ENCODE results near the gene SRXN1.
"Not testable (repeated sequence)": the region's sequence is repeated elsewhere in the genome, so short reads cannot be mapped to it uniquely, and the experiment has no call there.

SRXN1 gene

DNA sequence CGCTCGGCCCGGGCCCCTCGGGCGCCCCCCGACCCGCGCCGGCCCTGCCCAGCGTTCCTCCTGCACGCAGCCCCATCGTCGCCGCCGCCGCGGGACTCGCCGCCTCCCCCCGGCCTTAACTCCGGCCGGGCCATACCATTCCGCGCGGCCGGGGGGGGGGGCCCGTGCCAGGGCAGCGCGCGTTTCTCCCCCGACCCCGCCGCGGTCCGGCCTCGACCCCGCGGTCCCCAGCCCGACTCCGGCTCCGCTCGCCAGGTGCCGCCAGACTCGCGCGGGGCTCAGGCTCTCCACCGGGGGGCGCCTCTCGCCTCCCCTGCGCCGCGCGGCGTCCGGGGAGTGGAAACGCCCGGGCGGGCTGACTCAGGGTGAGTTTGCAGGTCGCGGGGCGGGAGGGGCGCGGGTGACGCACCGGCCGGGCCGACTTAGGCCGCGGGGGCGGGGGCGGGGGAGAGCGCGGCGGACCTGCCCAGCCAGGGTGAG lies at the start of gene SRXN1:
Gene SRXN1 (minus strand): TSS at position 91 of the 480 bp plus-strand sequence. CDS start 15 bp downstream, at position 76.
- peak; percentile 64 to 82 for DNase-seq (ENCODE audit: low read depth in 2 of 2)

DNA sequence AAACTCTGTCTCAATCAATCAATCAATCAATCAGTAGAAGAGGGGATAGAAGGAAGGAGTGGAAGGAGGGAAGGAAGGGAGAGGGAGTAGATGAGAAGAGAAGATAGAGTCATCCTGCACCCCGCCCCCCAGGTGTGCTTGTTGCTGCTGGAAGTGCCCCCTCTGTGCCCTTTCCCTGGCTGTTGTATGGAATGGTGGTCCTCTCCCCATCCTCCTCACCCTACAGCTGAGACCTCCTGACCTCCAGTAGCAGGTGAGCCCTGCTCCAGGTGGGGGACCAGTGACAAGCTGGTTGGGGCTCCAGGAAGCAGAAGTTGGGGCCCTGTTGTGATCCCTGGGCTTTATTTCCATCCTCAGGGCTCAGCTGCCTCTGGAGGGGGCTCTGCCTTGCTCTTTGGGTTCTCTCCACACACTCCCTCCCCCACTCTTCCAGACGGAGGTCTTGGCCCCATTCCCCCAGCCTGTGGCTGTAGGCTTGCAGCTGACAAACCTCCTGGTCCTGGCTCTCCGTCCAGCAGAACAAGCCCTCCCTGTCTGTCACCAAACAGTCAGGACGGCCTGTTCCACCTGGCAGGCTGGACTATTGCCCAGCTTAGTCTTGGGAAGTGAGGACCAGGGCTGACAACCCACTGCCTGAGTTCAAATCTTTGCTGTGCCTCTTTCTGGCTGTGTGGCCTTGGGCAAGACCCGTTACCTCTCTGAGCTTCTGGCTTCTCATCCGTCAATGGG lies 48.6 kb upstream of the SRXN1 start:
- no peak for DNase-seq (ENCODE audit: low read depth in 2 of 2)

DNA sequence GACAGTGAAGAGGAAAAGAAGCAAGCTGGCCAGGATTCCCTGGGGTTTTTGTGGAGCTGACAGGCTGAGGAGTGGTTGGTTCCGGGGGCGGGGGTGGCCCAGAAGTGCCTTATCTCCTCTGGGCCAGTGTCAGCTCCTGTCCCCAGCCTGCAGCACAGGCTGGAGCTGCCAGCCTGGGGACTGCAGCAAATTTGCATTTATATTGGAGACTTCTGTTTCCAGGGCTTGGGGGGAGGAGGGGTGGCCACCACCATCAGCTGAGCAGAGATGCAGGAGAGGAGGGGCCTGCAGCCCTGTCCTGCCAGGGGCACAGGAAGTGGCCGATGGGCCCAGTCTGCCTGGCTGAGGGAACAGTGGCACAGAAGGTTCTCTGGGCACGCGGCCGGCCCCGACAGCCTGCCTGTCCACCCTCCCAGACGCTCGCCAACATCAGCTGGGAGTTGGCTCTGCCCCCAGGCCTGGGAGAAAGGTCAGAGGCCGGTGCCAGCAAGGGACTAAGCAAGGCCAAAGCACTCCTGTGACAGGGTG lies 46.9 kb upstream of the SRXN1 start:
- no peak for DNase-seq (ENCODE audit: low read depth in 2 of 2)

DNA sequence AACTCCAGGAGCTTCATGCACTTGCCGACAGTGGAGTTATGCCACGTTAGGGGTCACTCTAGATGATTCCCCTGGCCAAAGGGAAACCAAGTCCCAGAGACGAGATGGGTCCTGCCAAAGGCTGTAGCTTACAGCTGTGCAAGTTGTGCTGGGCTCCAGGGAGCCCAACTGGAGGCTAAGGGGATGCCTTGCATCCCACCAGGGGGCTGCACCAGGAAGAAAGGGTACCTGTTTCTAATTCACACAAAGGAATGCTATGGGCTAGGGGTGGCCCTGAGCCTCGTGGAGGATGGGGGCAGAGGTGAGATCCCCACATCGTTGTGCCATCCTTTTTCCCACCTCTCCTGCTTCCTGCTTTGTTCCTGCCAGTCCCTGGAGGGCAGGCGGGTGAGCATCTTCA lies 46.3 kb upstream of the SRXN1 start:
- DNase-seq (ENCODE audit: low read depth in 2 of 2), result no peak

DNA sequence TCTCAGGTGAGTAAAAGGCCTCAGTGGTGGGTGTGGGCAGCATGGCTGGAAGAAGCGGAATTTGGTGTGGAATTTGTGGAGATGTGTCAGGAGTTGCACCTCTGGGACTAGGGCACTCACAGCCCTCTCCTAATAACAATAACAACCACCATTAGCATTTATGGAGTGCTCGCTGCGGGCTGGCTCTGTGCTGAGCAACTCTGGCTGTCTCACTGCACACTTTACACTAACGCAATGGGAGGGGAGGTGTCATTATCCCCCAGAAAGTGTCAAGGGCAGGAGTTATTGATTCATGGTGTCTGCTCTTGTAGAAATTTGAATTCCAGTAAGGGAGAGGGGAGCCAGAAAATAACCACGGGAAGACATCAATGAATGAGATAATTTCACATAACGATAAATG lies 45.3 kb upstream of the SRXN1 start:
- DNase-seq (ENCODE audit: low read depth in 2 of 2), result no peak

DNA sequence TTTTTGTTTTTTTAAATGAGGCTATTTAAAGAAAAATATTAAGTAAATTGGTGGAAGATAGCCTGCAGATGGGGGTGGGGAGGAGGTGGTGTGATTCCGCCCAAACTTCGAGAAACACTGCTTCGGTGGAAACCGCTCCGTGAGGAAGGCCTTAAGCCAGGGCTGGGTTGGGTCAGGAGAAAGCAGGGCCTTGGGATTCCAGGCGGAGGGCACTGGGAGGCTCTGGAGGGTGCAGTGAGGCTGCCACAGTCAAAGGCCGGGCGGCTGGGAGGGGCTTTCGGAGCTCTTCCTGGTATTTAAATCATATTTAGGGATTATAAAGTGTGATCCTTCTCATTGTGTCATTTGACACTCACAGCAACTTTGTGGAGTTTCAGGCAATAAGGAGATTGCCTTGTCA lies 44.8 kb upstream of the SRXN1 start:
- no peak for DNase-seq (ENCODE audit: low read depth in 2 of 2)

DNA sequence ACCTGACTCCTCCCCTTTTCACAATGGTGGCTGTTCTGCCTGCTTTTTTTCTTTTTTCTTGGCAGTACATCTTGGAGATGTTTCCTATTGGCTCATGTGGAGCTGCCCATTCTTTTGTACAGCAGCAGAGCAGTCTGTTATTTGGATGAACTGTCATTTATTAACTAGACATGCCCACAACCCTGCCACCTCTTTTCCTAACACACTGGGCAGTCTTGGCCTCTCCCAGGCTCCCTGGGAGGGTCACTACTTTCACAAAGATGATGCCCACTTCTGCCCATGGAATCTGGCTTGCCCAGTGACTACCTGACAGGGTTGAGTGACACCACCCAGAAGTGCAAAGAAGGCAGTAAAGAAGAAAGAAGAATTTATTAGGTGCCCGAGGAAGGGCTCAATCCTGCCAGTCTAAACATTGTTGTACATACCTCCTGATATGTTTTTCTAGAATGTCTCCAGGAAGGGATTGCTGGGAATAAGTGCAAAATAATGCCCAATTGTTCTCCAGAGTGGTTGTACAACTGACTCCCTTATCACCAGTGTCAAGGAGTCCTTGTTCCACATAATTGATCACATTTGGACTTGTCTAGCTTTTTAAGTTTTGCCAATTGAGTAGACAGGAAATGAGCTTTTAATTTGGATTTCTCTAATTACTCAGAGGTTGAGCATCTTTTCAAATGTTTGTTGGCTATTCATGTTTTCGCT lies 42.3 kb upstream of the SRXN1 start:
- no peak for DNase-seq (ENCODE audit: low read depth in 2 of 2)

DNA sequence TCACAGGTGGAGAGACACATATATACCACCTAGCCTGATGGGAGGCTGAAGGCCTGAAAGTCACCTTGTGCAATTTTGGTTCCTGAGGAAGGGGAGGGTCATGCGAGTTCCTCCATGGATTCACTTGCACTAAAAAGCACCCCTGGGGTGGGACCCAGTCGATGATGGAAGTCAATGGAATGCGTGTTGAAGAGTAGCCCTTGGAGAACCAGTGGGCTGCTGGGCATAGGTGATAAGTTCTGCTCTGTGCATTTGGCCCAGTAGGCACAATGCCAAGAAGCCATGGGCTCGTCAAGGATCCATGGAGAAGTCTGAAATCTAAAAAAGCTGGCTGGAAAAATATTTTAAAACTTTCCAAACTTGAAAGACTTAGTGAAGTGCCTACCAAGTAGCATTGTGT lies 41.5 kb upstream of the SRXN1 start:
- no peak for DNase-seq (ENCODE audit: low read depth in 2 of 2)

DNA sequence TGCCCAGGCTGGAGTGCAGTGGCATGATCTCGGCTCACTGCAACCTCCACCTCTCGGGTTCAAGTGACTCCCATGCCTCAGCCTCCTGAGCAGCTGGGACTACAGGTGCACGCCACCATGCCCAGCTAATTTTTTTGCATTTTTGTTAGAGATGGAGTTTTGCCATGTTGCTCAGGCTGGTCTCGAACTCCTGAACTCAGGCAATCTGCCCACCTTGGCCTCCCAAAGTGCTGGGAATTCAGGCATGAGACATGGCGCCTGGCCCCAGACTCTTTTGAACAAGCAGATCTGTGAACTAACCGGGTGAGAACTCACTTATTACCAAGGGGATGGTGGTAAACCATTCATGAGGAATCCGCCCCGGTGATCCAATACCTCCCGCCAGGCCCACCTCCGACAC lies 40.8 kb upstream of the SRXN1 start:
- not testable (repeated sequence) for DNase-seq (ENCODE audit: low read depth in 2 of 2)

DNA sequence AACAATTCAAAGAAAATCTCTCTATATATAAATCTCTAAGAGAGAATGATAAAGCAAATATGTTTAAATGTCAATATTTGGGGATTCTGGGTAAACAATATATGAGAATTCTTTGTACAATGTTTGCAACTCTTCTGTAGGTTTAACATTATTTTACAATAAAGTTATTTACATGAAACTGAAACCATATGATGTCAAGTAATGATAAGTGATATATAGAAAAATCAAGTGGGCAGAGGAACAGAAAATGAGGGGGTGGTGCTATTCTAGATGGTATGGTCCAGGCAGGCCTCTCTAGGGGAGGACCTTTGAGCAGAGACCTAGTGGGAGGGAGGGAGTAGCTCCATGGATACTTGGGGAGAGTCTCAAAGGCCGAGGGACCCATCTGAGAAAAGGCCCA lies 39.0 kb upstream of the SRXN1 start:
- no peak for DNase-seq (ENCODE audit: low read depth in 2 of 2)

DNA sequence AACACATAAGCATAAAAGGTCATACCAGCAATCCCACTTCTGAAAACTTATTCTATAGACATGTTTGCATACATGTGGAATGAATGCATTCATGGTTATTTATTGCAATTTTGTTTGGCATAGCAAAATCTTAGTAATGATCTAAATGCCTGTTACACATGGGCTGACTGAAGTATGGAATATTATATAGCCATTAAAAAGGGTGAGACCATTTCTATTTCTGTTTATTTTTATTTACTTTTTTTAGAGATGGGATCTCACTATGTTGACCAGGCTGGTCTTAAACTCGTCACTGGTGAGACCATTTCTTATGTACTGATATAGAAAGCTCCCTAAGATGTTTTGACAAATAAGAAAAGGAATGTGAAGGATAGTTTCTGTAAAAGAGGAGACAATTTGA lies 36.9 kb upstream of the SRXN1 start:
- no peak for DNase-seq (ENCODE audit: low read depth in 2 of 2)

DNA sequence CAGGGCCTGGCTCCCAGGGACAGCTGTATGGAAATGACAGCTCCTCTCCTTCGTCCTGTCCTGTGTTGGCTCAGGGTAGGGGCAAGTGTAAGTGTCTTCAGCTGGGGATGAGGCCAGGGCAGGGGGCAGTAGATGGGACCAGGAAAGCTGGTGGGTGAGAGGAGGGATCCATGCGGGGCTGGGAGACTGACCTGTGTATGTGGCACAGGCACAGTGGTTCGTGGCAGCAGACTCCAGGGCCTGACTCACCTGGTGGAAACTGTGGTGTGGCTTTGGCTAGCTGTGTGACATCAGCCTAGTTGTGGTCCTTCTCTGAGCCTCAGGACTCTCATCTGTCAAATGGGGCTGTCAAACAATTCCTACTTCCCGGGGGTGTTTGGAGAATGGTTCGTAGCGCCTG lies 36.3 kb upstream of the SRXN1 start:
- no peak for DNase-seq (ENCODE audit: low read depth in 2 of 2)

DNA sequence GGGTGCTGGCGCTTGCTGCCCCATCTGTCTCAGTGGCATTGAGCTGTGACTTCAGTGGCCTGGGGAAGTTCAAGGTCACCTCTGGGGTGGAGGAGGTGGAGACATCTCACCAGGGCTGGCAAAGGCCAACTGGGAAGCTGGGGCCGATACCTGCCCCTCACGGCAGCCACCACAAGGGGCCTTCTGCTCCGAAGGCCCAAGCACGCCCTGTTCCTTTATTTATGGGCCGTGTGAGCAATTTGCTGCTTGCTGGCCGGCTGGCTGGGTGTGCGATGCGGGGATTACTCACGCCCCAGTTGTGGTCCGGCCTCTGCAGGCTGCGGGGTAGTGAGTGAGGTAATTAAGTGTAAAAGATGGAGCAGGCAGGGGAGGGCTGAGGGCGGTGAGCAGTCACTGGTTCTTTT lies 35.8 kb upstream of the SRXN1 start:
- no peak for DNase-seq (ENCODE audit: low read depth in 2 of 2)

DNA sequence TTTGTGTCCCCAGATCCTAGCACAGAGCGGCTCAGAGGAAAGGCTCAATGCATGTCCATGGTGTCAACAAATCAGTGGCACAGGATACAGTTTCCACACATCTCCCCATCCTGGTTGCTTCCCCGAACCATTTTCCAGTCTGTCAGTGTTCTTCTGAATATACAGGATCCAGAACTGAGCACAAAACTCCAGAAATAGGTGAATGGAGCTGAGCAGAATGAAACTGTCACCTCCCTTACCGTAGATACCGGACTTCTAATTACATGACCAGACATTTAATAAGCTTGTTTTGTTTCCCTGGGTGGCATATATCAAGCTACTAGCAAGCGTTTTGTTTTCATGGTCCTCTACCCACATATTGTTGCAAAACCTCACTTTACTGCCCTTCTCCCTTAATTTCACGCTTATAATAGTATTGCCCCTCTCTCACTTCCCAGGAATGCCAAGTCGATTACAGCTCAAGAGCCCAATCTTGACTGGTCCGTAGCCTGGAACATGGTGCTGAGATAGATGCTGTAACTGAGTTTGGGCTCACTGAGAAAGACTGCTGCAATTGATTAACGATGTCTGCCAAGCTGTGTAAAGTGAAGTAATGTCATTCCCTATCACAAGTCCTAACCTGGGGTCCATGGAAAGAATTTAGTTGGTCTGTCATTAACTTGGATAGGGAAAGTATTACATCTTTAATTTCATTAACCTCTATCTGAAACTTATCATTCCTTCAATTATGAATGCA lies 34.6 kb upstream of the SRXN1 start:
- no peak for DNase-seq (ENCODE audit: low read depth in 2 of 2)

DNA sequence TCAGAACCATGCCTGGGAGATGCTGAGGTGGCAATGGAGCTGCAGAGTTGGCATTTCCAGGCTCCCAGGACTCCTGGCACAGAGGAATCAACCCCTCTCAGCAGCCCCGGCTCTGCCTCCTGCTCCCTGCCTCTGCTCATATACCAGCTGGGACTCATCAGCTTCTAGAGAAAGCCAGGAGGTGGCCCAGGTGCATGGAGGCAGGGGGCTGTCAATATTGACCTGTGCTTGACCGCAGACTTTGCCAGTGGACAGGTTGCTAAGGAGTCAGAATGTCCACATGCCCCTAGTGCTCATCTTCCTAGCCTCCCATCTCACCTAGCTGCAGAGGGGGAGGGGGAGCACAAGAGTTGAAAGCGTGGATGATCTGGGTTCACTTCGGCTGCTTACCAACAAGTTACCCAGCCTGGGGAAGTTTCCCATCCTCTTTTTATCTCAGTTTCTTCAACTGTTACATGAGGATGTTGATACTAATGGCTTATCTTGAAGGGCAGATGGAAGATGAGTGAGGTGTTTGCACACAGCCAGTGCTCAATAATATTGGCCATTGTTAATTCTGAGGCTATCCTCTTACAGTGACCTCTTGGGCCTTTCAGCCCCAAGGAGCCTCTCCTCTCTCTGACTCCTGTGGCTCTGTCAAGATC lies 31.8 kb upstream of the SRXN1 start:
- no peak for DNase-seq (ENCODE audit: low read depth in 2 of 2)

DNA sequence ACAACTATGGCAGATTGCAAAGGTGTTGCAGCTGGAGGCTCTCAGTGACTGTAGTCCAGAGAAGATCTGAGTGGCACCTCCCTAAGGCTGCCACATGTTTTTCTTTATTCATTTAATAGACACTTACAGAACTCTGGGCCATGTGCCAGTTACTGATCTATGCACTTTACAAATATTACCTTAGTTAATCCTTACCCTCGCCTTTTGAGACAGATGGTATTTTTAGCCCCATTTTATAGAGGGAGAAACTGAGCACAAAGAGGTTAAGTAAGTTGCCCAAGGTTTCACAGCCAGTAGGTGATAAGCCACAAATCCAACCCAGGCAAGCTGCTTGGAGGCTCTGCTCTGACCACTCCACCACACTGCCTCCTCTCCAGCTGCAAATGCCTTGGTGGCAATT lies 29.1 kb upstream of the SRXN1 start:
- no peak for DNase-seq (ENCODE audit: low read depth in 2 of 2)

DNA sequence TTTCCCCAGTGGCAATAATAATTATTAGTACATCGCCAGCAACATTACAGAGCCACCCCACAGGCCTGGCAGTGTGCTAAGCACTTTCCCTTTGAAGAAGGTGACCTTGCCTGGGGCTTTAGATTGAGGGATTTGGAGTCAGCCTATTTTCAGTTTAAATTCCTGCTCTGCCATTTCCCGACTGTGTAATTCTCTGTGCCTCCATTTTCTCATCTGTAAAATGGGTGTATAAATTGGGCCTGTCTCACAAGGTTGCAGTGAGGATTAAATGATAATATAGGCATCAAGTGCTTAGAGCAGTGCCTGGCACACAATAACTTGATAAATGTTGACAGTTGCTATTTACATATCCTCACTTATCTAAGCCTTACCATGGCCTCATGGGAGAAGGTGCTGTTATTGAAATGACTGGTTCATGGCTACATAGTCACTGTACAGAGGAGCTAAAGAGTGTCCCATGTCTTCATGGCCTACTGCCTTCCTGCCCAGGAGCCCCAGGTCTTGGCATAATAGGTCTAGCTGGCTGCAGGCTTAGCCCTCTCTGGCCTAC lies 27.7 kb upstream of the SRXN1 start:
- no peak for DNase-seq (ENCODE audit: low read depth in 2 of 2)

DNA sequence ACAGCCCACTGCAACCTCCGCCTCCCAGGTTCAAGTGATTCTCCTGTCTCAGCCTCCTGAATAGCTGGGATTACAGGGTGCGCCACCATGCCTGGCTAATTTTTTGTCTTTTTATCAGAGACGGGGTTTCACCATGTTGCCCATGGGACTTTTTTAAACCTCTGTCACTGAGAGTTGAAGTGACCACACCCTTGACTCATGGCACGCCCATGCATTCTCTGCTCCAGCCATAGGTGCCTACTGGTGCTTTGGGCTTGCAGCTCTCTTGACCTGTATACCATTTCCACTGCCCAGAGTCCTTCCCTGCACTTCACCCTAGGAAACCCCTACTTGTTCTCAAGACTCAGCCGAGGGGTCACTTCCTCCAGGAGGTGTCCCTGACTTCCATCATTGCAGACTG lies 25.0 kb upstream of the SRXN1 start:
- DNase-seq (ENCODE audit: low read depth in 2 of 2), result no peak

DNA sequence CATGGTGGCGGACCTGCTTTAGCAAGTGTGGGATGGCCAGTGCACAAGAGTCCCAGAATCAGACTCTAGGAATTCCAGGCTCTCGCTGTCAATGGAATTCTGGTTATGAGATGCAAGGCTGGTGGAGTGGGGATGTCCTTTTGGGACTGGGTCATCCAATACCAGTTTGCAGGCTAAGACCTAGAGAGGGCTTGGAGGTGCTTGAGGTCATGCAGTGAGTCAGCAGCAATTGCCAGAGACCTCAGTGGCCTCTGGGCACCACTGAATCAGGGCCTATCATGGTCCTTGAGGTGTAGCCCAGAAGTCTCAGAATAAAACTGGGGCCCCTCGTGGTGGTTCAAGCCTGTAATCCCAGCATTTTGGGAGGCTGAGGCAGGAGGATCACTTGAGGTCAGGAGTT lies 24.0 kb upstream of the SRXN1 start:
- DNase-seq (ENCODE audit: low read depth in 2 of 2), result no peak

DNA sequence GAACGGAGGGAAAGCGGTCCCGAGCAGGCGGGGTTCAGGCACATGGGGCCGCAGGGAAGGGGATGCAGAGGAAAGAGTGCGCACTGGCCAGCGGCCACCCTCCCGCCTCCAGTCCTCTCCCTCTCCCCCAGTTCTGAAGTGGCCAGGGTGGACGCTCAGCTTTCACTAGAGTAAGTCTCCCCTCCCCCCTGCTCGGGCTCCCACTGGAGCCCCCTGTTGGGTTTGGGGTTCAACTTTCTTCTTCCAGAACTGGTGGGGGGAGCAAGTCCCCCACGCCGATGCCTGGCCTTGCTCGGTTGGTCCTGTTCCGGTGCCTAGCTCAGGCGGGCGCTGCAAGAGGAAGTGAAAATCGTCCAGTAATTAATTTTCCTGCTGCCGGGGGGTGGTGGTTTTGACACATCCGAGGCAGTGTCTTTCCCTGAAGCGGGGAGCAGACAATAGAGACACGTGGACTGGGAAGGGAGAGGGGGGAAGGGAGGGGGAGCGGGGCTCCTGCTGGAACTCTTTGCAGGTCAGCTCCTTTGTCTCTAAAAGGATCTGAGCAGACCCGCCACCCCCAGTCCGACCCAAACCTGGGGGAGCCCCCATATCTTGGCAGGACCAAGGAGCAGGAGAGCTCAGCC lies 23.4 kb upstream of the SRXN1 start:
- DNase-seq (ENCODE audit: low read depth in 2 of 2), result no peak

Data from stimulated activated CD8-positive, alpha-beta memory T cell treated with anti-CD3 and anti-CD28 coated beads, Interleukin-7, amount 100 ng/mL, for 4 hours (primary cell).